Anterior cingulate cortex (tissue), 58 donors: ENCODE measurements around the gene TMEM190.
"Not testable (repeated sequence)": the region's sequence is repeated elsewhere in the genome, so short reads cannot be mapped to it uniquely, and the experiment has no call there.

ENCODE experiments used
- DNase-seq, 58 donors: peaks; one replicate each; lab custom pipeline; 2025; lab: John Stamatoyannopoulos, UW

TMEM190 gene

GRCh38 chr19:55386493-55386971 lies 9.9 kb downstream of the TMEM190 start:
- DNase-seq: peak in 1 of 58 donors; percentile 26

- DNase-seq: no peak
Observed at GRCh38 chr19:55387736-55388497, 11.3 kb downstream of the TMEM190 start.

GRCh38 chr19:55389386-55390317 lies 13.0 kb downstream of the TMEM190 start:
- no peak for DNase-seq

- no peak for DNase-seq
Observed at GRCh38 chr19:55390461-55390880, 13.8 kb downstream of the TMEM190 start.

GRCh38 chr19:55391191-55391670 lies 14.6 kb downstream of the TMEM190 start:
- DNase-seq: peak in 2 of 58 donors; percentile 5 to 41

- DNase-seq: no peak
Observed at GRCh38 chr19:55391702-55392615, 15.3 kb downstream of the TMEM190 start.

GRCh38 chr19:55392820-55393761 lies 16.5 kb downstream of the TMEM190 start:
- peak in 4 of 58 donors; percentile 9 to 13 (median 11) for DNase-seq

GRCh38 chr19:55398200-55398925 lies 21.7 kb downstream of the TMEM190 start:
- no peak for DNase-seq

- DNase-seq: no peak
Observed at GRCh38 chr19:55400281-55401087, 23.9 kb downstream of the TMEM190 start.

- DNase-seq: not testable (repeated sequence)
Observed at GRCh38 chr19:55401390-55401789, 24.8 kb downstream of the TMEM190 start.

- no peak for DNase-seq
Observed at GRCh38 chr19:55402509-55402908, 25.9 kb downstream of the TMEM190 start.

- DNase-seq: no peak
Observed at GRCh38 chr19:55405638-55406037, 29.0 kb downstream of the TMEM190 start.

- no peak for DNase-seq
Observed at GRCh38 chr19:55406091-55406825, 29.6 kb downstream of the TMEM190 start.

GRCh38 chr19:55406826-55407549 lies 30.4 kb downstream of the TMEM190 start:
- DNase-seq: peak in 1 of 58 donors; percentile 49

- not testable (repeated sequence) for DNase-seq
Observed at GRCh38 chr19:55407550-55407799, 30.8 kb downstream of the TMEM190 start, which contains the start of gene UBE2S. Gene UBE2S (minus strand): TSS chr19:55407788. CDS start chr19:55407589, 199 bp downstream.
